Mesothelial cell of epicardium (in vitro differentiated cells): Measurements from ENCODE around the gene KIFC3. TPM values are rescaled to one million over a fixed set of nuclear protein-coding genes. Genes with fewer than 3 reads are reported as not detected.
"Not testable (repeated sequence)": the region's sequence is repeated elsewhere in the genome, so short reads cannot be mapped to it uniquely, and the experiment has no call there.

Source experiments
- DNase-seq, 2 experiments: peaks; one replicate each; pipeline ENCODE4 v3.0.0; 2021; ENCODE audit warnings: low spot score in 2 of 2; ENCODE audit not compliant: unreplicated experiment in 2 of 2
- H3K27ac Mint-ChIP-seq: 2 replicates; pipeline ENCODE4 v1.8.0; 2021; ENCODE audit warnings: mixed read lengths
- H3K27me3 Mint-ChIP-seq: 2 replicates; pipeline ENCODE4 v1.8.0; 2021; ENCODE audit warnings: low read depth, mixed read lengths
- H3K36me3 Mint-ChIP-seq: 2 replicates; pipeline ENCODE4 v1.8.0; 2021; ENCODE audit warnings: mixed read lengths
- H3K4me1 Mint-ChIP-seq: 2 replicates; pipeline ENCODE4 v1.8.0; 2021; ENCODE audit warnings: mixed read lengths
- H3K4me3 Mint-ChIP-seq: 2 replicates; pipeline ENCODE4 v1.8.0; 2021; ENCODE audit warnings: mild to moderate bottlenecking, moderate library complexity, mixed read lengths
- H3K9me3 Mint-ChIP-seq: 2 replicates; pipeline ENCODE4 v1.8.0; 2021; ENCODE audit warnings: mixed read lengths
- total RNA-seq: library from RNA; stranded (reverse); gene quantifications from 3 replicates; pipeline ENCODE4 v1.2.1, GENCODE V29; 2021
- TF ChIP-seq, protein P1 (sequence below): fragments of 200-600 bp; sonication (generic); IDR thresholded peaks from one replicate; pipeline ENCODE4 v1.5.0; 2021; ENCODE audit warnings: antibody characterized with exemption; ENCODE audit not compliant: unreplicated experiment

KIFC3 gene
- total RNA-seq, 1 donor from 2014 or later: 38.7 TPM

DNA sequence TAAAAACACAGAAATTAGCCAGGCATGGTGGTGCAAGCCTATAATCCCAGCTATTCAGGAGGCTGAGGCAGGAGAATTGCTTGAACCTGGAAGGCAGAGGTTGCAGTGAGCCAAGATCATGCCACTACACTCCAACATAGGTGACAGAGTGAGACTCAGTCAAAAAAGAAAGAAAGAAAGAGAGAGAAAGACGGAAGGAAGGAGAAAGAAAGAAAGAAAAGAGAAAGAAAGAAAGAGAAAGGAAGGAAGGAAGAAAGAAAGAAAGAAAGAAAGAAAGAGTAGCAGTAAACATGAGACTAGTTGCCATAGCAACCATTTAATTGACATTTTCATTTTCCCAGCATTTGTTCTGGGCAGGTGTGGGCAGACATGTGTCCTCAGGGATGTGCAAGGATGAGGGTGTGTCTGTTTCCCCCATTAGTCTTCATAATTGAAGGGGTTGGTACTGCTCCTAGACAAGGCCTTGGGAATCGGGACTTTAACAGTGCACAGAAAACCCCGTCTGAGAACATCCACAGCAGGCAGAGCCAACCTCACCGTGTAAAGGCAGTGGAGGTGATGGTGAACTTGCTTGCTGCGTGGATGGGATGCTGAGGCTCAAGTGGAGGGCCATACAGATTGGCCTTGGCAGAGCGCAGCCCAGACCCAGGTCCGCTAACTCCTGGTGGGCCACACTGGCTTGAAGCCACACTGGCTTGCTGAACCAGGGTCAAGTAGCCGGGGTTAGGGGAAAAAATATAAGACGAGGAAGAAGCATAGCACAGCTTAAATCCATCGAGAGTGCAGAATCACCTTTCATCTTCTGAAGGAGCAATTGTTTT is 35.2 kb upstream of the KIFC3 start:
- no peak for DNase-seq
- Mint-ChIP-seq H3K4me1 (peaks cover 3% of the 10 kb centered on the region), H3K36me3 (no peaks in the 10 kb centered on the region), H3K9me3 (no peaks in the 10 kb centered on the region), H3K4me3 (no peak overlapping the region), H3K27me3 (no peaks in the 10 kb centered on the region), H3K27ac (no peak overlapping the region)
- TF ChIP-seq, protein P1, sequence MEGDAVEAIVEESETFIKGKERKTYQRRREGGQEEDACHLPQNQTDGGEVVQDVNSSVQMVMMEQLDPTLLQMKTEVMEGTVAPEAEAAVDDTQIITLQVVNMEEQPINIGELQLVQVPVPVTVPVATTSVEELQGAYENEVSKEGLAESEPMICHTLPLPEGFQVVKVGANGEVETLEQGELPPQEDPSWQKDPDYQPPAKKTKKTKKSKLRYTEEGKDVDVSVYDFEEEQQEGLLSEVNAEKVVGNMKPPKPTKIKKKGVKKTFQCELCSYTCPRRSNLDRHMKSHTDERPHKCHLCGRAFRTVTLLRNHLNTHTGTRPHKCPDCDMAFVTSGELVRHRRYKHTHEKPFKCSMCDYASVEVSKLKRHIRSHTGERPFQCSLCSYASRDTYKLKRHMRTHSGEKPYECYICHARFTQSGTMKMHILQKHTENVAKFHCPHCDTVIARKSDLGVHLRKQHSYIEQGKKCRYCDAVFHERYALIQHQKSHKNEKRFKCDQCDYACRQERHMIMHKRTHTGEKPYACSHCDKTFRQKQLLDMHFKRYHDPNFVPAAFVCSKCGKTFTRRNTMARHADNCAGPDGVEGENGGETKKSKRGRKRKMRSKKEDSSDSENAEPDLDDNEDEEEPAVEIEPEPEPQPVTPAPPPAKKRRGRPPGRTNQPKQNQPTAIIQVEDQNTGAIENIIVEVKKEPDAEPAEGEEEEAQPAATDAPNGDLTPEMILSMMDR: no peak

DNA sequence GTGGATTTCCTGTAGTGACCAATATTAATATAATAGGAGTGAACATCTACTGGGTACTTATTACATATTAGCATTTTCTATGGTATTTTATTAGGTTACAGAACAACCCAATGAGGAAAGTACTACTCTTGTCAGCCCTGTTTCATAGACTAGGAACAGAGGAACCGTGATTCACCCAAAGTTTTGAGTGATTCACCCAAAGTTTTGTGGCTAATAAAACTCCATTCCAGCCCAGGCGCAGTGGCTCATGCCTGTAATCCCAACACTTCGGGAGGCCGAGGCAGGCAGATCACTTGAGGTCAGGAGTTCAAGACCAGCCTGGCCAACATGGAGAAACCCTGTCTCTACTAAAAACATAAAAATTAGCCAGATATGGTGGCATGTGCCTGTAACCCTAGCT is 33.1 kb upstream of the KIFC3 start:
- not testable (repeated sequence) for H3K27me3 Mint-ChIP-seq, DNase-seq, H3K27ac Mint-ChIP-seq, H3K4me1 Mint-ChIP-seq, H3K4me3 Mint-ChIP-seq, H3K9me3 Mint-ChIP-seq, H3K36me3 Mint-ChIP-seq

DNA sequence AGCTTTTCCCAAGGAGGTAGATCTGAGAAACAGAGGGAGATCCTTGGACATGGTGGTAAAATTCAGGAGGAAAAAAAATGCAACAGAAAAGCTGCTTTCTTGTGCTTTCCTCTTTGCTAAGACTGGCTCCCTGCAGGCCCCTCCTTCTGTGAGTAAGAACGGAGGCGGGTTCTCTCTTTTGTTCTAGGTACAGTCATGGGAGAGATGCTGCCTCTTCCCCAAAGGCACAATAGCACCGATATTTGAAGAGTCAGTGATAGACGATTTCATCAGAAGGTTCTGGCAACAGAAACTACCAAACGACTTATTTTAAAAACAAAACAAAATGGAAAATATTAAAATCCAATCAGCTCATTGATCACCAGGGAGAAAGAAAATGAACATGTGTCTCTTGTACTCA is 32.6 kb upstream of the KIFC3 start:
- DNase-seq: no peak
- H3K27ac Mint-ChIP-seq: no peak overlapping the region
- H3K27me3 Mint-ChIP-seq: no peaks in the 10 kb centered on the region
- no peaks in the 10 kb centered on the region for H3K9me3 Mint-ChIP-seq
- H3K4me1 Mint-ChIP-seq: no peaks in the 10 kb centered on the region
- TF ChIP-seq, protein P1: no peak
- H3K4me3 Mint-ChIP-seq: no peak overlapping the region
- H3K36me3 Mint-ChIP-seq: no peaks in the 10 kb centered on the region

DNA sequence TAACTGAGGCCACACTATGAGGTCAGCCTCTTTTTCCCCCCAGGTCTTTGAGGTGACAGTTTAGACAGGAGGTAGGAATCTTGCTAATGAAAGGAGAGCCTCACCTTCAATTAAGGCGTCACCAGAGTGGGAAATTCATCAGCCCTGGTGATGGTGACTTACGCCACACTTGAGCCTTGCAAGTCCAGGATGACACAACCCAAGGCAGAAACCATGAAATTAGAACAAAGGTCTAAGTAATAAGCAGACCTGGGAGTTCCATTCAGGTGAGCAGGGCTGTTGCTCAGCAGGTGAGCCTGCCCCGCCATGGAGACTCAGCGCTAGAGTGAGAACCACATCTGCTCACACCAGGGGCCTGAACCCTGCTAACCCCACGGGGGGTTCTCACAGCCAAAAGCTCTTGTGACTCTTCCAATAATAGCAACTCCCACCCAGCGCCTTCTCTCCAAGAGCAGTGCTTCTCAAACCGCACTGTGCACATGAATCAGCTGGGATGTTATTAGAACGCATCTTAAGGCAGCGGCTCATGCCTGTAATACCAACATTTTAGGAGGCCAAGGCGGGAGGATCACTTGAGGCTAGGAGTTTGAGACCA is 28.7 kb upstream of the KIFC3 start:
- TF ChIP-seq, protein P1: no peak
- no peak for DNase-seq
- Mint-ChIP-seq H3K4me1 (no peaks in the 10 kb centered on the region), H3K27me3 (no peaks in the 10 kb centered on the region), H3K9me3 (no peaks in the 10 kb centered on the region), H3K4me3 (no peak overlapping the region), H3K36me3 (no peaks in the 10 kb centered on the region), H3K27ac (no peak overlapping the region)

DNA sequence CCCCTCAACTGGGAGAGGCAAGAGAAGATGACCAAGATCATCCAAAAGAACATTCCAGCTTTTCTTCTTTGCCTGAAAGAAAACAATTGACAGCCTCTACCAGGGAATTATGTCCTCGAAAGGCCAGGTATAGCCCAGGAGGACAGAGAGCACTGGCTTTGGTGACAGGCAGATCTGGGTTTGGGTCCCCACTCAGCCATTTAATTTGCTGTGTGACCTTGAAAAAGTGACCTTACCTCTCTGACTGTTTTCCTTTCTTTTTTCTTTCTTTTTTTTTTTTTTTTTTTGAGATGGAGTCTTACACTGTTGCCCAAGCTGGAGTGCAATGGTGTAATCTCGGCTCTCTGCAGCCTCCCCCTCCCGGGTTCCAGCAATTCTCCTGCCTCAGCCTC is 27.7 kb upstream of the KIFC3 start:
- no peaks in the 10 kb centered on the region for H3K9me3 Mint-ChIP-seq
- no peaks in the 10 kb centered on the region for H3K27me3 Mint-ChIP-seq
- H3K4me3 Mint-ChIP-seq: no peak overlapping the region
- no peaks in the 10 kb centered on the region for H3K36me3 Mint-ChIP-seq
- TF ChIP-seq, protein P1: no peak
- peaks cover 4% of the 10 kb centered on the region for H3K4me1 Mint-ChIP-seq
- no peak overlapping the region for H3K27ac Mint-ChIP-seq
- no peak for DNase-seq
